Neural cell (in vitro differentiated cells): ENCODE measurements around the gene ISYNA1. TPM values are rescaled to one million over a fixed set of nuclear protein-coding genes. Genes with fewer than 3 reads are reported as not detected.

Experiments used
- H2AFZ ChIP-seq: fragments of 200-600, 300-800 bp; sonication (generic), shearing (Covaris generic); 2 replicates; pipeline ENCODE4 v1.6.0; 2014; ENCODE audit warnings: low read depth, mild to moderate bottlenecking, antibody characterized with exemption, low read length, moderate library complexity
- H3F3A ChIP-seq: fragments of 200-600 bp; shearing (Covaris generic); 2 replicates; pipeline ENCODE4 v1.6.1; 2016; ENCODE audit warnings: mild to moderate bottlenecking, moderate library complexity, mixed read lengths, antibody characterized with exemption, low read length; ENCODE audit not compliant: insufficient read depth, poor library complexity, severe bottlenecking
- H3K27ac ChIP-seq: fragments of 200-600, 300-800 bp; sonication (generic), shearing (Covaris generic); 2 replicates; pipeline ENCODE4 v1.5.1; 2014; ENCODE audit warnings: mild to moderate bottlenecking, low read length, moderate library complexity
- H3K27me3 ChIP-seq: fragments of 300-800, 200-600 bp; sonication (generic), shearing (Covaris generic); 2 replicates; pipeline ENCODE4 v1.6.0; 2014; ENCODE audit warnings: mild to moderate bottlenecking, low read depth, low read length, moderate library complexity; ENCODE audit not compliant: insufficient read depth
- H3K36me3 ChIP-seq: fragments of 300-800, 200-600 bp; sonication (generic), shearing (Covaris generic); 2 replicates; pipeline ENCODE4 v1.5.1; 2014; ENCODE audit warnings: mild to moderate bottlenecking, antibody characterized with exemption, low read length, moderate library complexity; ENCODE audit not compliant: insufficient read depth
- H3K4me2 ChIP-seq: fragments of 300-800, 200-600 bp; sonication (generic), shearing (Covaris generic); 2 replicates; pipeline ENCODE4 v1.6.0; 2014; ENCODE audit warnings: mild to moderate bottlenecking, low read length
- H3K4me3 ChIP-seq: fragments of 300-800, 200-600 bp; sonication (generic), shearing (Covaris generic); 2 replicates; pipeline ENCODE4 v1.5.1; 2014; ENCODE audit warnings: mild to moderate bottlenecking, low read length, moderate library complexity
- H3K79me2 ChIP-seq: fragments of 200-600 bp; shearing (Covaris generic); replicated peaks from 2 replicates; pipeline ENCODE4 v1.6.0; 2014; ENCODE audit warnings: mild to moderate bottlenecking, low read length, moderate library complexity; ENCODE audit not compliant: insufficient read depth
- H3K9ac ChIP-seq: fragments of 300-800, 200-600 bp; sonication (generic), shearing (Covaris generic); 2 replicates; pipeline ENCODE4 v1.6.1; 2016; ENCODE audit warnings: mild to moderate bottlenecking, low read length, mixed read lengths
- H3K9me2 ChIP-seq: fragments of 200-600 bp; shearing (Covaris generic); 2 replicates; pipeline ENCODE4 v1.6.1; 2016; ENCODE audit warnings: mild to moderate bottlenecking, low read length, mixed read lengths; ENCODE audit not compliant: insufficient read depth
- H3K9me3 ChIP-seq: fragments of 200-600, 300-800 bp; sonication (generic), shearing (Covaris generic); 2 replicates; pipeline ENCODE4 v1.6.1; 2016; ENCODE audit warnings: mild to moderate bottlenecking, mixed run types, low read length, moderate library complexity, mixed read lengths
- H4K20me1 ChIP-seq: fragments of 200-600 bp; shearing (Covaris generic); 2 replicates; pipeline ENCODE4 v1.6.1; 2016; ENCODE audit warnings: mild to moderate bottlenecking, mixed run types; ENCODE audit not compliant: insufficient read depth
- EP300 ChIP-seq: fragments of 450-650 bp; conservative IDR thresholded peaks from 2 replicates; pipeline ENCODE4 v1.6.1; 2014; ENCODE audit warnings: antibody characterized with exemption, mild to moderate bottlenecking, moderate library complexity; ENCODE audit not compliant: poor library complexity, severe bottlenecking
- EZH2 ChIP-seq: fragments of 200-600, 300-800 bp; shearing (Covaris generic), sonication (generic); IDR thresholded peaks from 2 replicates; pipeline ENCODE4 v1.6.1; 2014; ENCODE audit warnings: antibody characterized with exemption, low read length, borderline replicate concordance, mild to moderate bottlenecking; ENCODE audit not compliant: insufficient read depth, poor library complexity, severe bottlenecking
- MXI1 ChIP-seq: fragments of 450-650 bp; conservative IDR thresholded peaks from 2 replicates; pipeline ENCODE4 v1.6.1; 2014; ENCODE audit warnings: antibody characterized with exemption, mild to moderate bottlenecking; ENCODE audit not compliant: poor library complexity, severe bottlenecking
- POLR2AphosphoS5 ChIP-seq: IDR thresholded peaks from 2 replicates; pipeline ENCODE4 v1.6.1; 2012
- RAD21 ChIP-seq: fragments of 450-650 bp; conservative IDR thresholded peaks from 2 replicates; pipeline ENCODE4 v1.6.1; 2014; ENCODE audit warnings: antibody characterized with exemption, mild to moderate bottlenecking, moderate library complexity
- REST ChIP-seq: IDR thresholded peaks from 2 replicates; pipeline ENCODE4 v1.6.1; 2012; ENCODE audit warnings: borderline replicate concordance
- SMC3 ChIP-seq: fragments of 450-650 bp; conservative IDR thresholded peaks from 2 replicates; pipeline ENCODE4 v1.6.1; 2014; ENCODE audit warnings: antibody characterized with exemption, mild to moderate bottlenecking, moderate library complexity; ENCODE audit not compliant: poor library complexity
- TAF1 ChIP-seq: IDR thresholded peaks from 2 replicates; pipeline ENCODE4 v1.6.1; 2012; ENCODE audit warnings: low read depth
- polyA plus RNA-seq: library from polyadenylated mRNA; depleted of rRNA; stranded (reverse); fragments of >200 nt; gene quantifications from 2 replicates; pipeline ENCODE4 v1.2.3, GENCODE V29; 2014
- TF ChIP-seq, protein P1 (sequence below): fragments of 450-650 bp; IDR thresholded peaks from 2 replicates; pipeline ENCODE4 v1.5.1; 2014; ENCODE audit warnings: antibody characterized with exemption, mild to moderate bottlenecking, moderate library complexity; ENCODE audit not compliant: poor library complexity, severe bottlenecking

The ISYNA1 gene
- polyA plus RNA-seq, 1 donor from 2014 or later: 123 TPM

- no peaks in the 10 kb centered on the region for H3K36me3 ChIP-seq
- no peak for TF ChIP-seq MXI1
- TF ChIP-seq POLR2AphosphoS5: no peak
- H3K9ac ChIP-seq: no peak overlapping the region
Observed at GRCh38 chr19:18443406-18443805, 5.5 kb upstream of the ISYNA1 start.

DNA sequence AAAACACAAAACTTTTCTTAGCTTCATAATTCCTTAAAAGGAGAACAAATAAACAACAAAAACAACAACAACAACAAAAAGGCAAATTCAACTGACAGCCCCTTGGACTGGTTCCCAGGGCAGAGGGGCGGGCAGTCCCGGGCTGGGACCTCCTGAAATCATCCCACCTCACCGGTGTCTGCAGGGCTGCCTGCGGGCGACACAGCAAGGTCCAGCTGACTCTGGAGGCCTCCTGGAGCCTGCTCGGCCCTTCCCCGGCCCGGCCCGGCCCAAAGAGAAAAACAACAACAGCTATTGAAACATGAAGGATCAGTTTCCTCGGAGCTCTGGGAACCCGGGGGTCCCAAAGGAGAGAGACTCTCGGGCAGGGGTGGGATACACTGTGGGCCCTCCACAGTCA lies 5.0 kb upstream of the ISYNA1 start:
- no peaks in the 10 kb centered on the region for H3K9me2 ChIP-seq
- H3K27ac ChIP-seq: no peak overlapping the region
- H3K27me3 ChIP-seq: no peaks in the 10 kb centered on the region
- no peak overlapping the region for H2AFZ ChIP-seq
- no peaks in the 10 kb centered on the region for H3F3A ChIP-seq
- no peak overlapping the region for H3K4me3 ChIP-seq
- no peak overlapping the region for H3K4me2 ChIP-seq
- no peaks in the 10 kb centered on the region for H3K36me3 ChIP-seq
- H3K9me3 ChIP-seq: no peaks in the 10 kb centered on the region
- H3K79me2 ChIP-seq: no peaks in the 10 kb centered on the region
- no peak overlapping the region for H3K9ac ChIP-seq
- no peak for TF ChIP-seq TAF1
- no peak for TF ChIP-seq EP300
- TF ChIP-seq POLR2AphosphoS5: no peak
- TF ChIP-seq, protein P1, sequence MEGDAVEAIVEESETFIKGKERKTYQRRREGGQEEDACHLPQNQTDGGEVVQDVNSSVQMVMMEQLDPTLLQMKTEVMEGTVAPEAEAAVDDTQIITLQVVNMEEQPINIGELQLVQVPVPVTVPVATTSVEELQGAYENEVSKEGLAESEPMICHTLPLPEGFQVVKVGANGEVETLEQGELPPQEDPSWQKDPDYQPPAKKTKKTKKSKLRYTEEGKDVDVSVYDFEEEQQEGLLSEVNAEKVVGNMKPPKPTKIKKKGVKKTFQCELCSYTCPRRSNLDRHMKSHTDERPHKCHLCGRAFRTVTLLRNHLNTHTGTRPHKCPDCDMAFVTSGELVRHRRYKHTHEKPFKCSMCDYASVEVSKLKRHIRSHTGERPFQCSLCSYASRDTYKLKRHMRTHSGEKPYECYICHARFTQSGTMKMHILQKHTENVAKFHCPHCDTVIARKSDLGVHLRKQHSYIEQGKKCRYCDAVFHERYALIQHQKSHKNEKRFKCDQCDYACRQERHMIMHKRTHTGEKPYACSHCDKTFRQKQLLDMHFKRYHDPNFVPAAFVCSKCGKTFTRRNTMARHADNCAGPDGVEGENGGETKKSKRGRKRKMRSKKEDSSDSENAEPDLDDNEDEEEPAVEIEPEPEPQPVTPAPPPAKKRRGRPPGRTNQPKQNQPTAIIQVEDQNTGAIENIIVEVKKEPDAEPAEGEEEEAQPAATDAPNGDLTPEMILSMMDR: no peak
- TF ChIP-seq RAD21: no peak
- no peak for TF ChIP-seq MXI1
- TF ChIP-seq EZH2: no peak
- no peak for TF ChIP-seq SMC3
- no peak for TF ChIP-seq REST
- no peaks in the 10 kb centered on the region for H4K20me1 ChIP-seq

More at GRCh38 chr19:18443406-18443805, 5.5 kb upstream of the ISYNA1 start:
- H4K20me1 ChIP-seq: no peaks in the 10 kb centered on the region
- no peaks in the 10 kb centered on the region for H3K9me2 ChIP-seq
- no peak overlapping the region for H3K4me2 ChIP-seq
- no peak overlapping the region for H2AFZ ChIP-seq
- H3K4me3 ChIP-seq: no peak overlapping the region
- no peaks in the 10 kb centered on the region for H3F3A ChIP-seq
- no peaks in the 10 kb centered on the region for H3K79me2 ChIP-seq
- no peak overlapping the region for H3K27ac ChIP-seq
- no peaks in the 10 kb centered on the region for H3K27me3 ChIP-seq
- no peaks in the 10 kb centered on the region for H3K9me3 ChIP-seq
